Measurements from ENCODE around the gene TLR6.

- TF ChIP-seq POLR2A (IDR thresholded peaks at IDR 0.05), result no peak
- no peak for TF ChIP-seq CTCF (IDR thresholded peaks at IDR 0.05)
Measured at GRCh38 chr4:38869511-38869910, 12.9 kb upstream of the TLR6 start.

Data from body of pancreas (tissue), 4 donors.